Measurements from ENCODE around the gene OSBPL3. TPM values are rescaled to one million over a fixed set of nuclear protein-coding genes. Genes with fewer than 3 reads are reported as not detected.

Gene OSBPL3
- total RNA-seq, 1 experiment from 2014 or later, result 8.6 TPM

GRCh38 chr7:24869572-24869971, 110.4 kb downstream of the OSBPL3 start:
- H3K23me2 ChIP-seq (ENCODE audit: insufficient read length, low read depth, low read length, poor library complexity, severe bottlenecking), result no peaks in the 10 kb centered on the region
- H3K4me1 Mint-ChIP-seq, result peaks cover 16 to 17% of the 10 kb centered on the region in 2 experiments
- no peak overlapping the region for H3K23ac ChIP-seq (ENCODE audit: insufficient read length, low read depth, low read length)
- H3K79me1 ChIP-seq (ENCODE audit: insufficient read depth, low read depth, low read length, poor library complexity, severe bottlenecking), result no peaks in the 10 kb centered on the region
- no peak overlapping the region for H3K14ac ChIP-seq (ENCODE audit: insufficient read depth, low read length)
- no peak overlapping the region for H3K27ac ChIP-seq (ENCODE audit: insufficient read length, low read depth, low read length)
- H2BK120ac ChIP-seq (ENCODE audit: low read depth, low read length, poor library complexity, severe bottlenecking), result no peak overlapping the region
- TF ChIP-seq CTCF (conservative IDR thresholded peaks at IDR 0.05), result no peak
- no peak overlapping the region for H3K27ac Mint-ChIP-seq
- no peaks in the 10 kb centered on the region for H3K27me3 Mint-ChIP-seq (ENCODE audit: low read depth)
- no peak for DNase-seq
- peaks cover 0 to 5% (median 4%) of the 10 kb centered on the region in 3 experiments; a peak in 5 of 7 replicates for H3K36me3 Mint-ChIP-seq (ENCODE audit: insufficient read depth in 1 of 3, low read depth in 3 of 3)
- H3K4me1 ChIP-seq (ENCODE audit: insufficient read depth, low read length), result no peaks in the 10 kb centered on the region; the same call in 1 of the 2 replicates
- H3K9me3 Mint-ChIP-seq, result no peaks in the 10 kb centered on the region
- H2BK20ac ChIP-seq (ENCODE audit: low read depth, low read length, poor library complexity, severe bottlenecking), result no peak overlapping the region
- H3K27me3 ChIP-seq (ENCODE audit: insufficient read depth, low read length), result no peaks in the 10 kb centered on the region
- H3K79me2 ChIP-seq (ENCODE audit: insufficient read depth, low read length), result no peaks in the 10 kb centered on the region
- no peak overlapping the region for H2BK5ac ChIP-seq (ENCODE audit: insufficient read length, low read length)
- H3T11ph ChIP-seq (ENCODE audit: low read length), result no peak overlapping the region
- no peak overlapping the region for H4K8ac ChIP-seq (replicated peaks; ENCODE audit: insufficient read length, low read depth, low read length)
- no CpG with 5 or more reads among the region's 2 CpGs for WGBS (ENCODE audit: extremely low coverage, insufficient read length, low lambda C conversion rate)
- no peak overlapping the region for H3K4me2 ChIP-seq (ENCODE audit: insufficient read depth, insufficient read length, low read length)
- no peak overlapping the region for H4K5ac ChIP-seq (ENCODE audit: insufficient read length, low read depth, low read length)
- H3K4me3 Mint-ChIP-seq, result no peak overlapping the region
- no peak overlapping the region for H2BK12ac ChIP-seq (ENCODE audit: insufficient read length, low read depth, low read length)
- no peak overlapping the region for H3K18ac ChIP-seq (ENCODE audit: insufficient read length, low read depth, low read length)
- H2BK15ac ChIP-seq (ENCODE audit: low read depth, low read length), result no peak overlapping the region
- no peak overlapping the region for H3K9ac ChIP-seq (ENCODE audit: extremely low read depth, insufficient read length, low read length)
- H2AFZ ChIP-seq (ENCODE audit: low read length), result no peak overlapping the region
- no peaks in the 10 kb centered on the region for H4K20me1 ChIP-seq (ENCODE audit: control insufficient read depth, insufficient read depth, insufficient read length)
- H3K4ac ChIP-seq (ENCODE audit: low read depth, low read length), result no peak overlapping the region
- no peak overlapping the region for H2AK5ac ChIP-seq (ENCODE audit: insufficient read length, low read length)
- H3K9me3 ChIP-seq (ENCODE audit: control insufficient read depth, low read depth, low read length), result no peaks in the 10 kb centered on the region
- H4K91ac ChIP-seq (ENCODE audit: insufficient read length, low read depth, low read length), result no peak overlapping the region
- no peak overlapping the region for H3K56ac ChIP-seq (ENCODE audit: insufficient read length, low read depth, low read length)

All from H9 (cell line).